GM12878 (cell line): ENCODE data around the gene GARIN3. TPM values are rescaled to one million over a fixed set of nuclear protein-coding genes. Genes with fewer than 3 reads are reported as not detected.

Source experiments
- CREM ChIP-seq: IDR thresholded peaks from 2 replicates; pipeline ENCODE4 v1.6.1; 2014; ENCODE audit warnings: antibody characterized with exemption, low read depth
- NFYB ChIP-seq: IDR thresholded peaks from 2 replicates; pipeline ENCODE4 v1.6.1; 2011; ENCODE audit warnings: low read depth, mild to moderate bottlenecking, low read length, improper control_type of control experiment, moderate library complexity; ENCODE audit not compliant: insufficient read depth
- TAF1 ChIP-seq: IDR thresholded peaks from 2 replicates; pipeline ENCODE4 v1.6.1; 2011; ENCODE audit warnings: mild to moderate bottlenecking, low read depth, low read length, borderline replicate concordance
- polyA plus RNA-seq, 11 experiments: library from polyadenylated mRNA; depleted of rRNA in 4 of 11; unstranded in 6 of 11; stranded (reverse) in 5 of 11; fragments of >200 nt; fragmentation: Nextera tagmentation in 4 of 11; fragmentation: Illumina TruSeq in 1 of 11; extraction: Ambion mirVana in 4 of 11; extraction: Trizol in 1 of 11; gene quantifications; 1 replicate in 1 of 11; 2 replicates in 10 of 11; pipeline versions ENCODE4 v1.2.1 to v1.2.3, GENCODE V29; 2011 to 2016; ENCODE audit warnings: inconsistent platforms in 2 of 11, missing spikeins in 2 of 11, low read depth in 1 of 11
- total RNA-seq, 4 experiments: library from RNA; depleted of rRNA in 3 of 4; stranded (reverse); fragments of >200 nt in 3 of 4; fragmentation: Illumina TruSeq in 1 of 4; extraction: Trizol in 1 of 4; gene quantifications; 2 replicates each; pipeline versions ENCODE4 v1.2.1 to v1.2.3, GENCODE V29; 2013 to 2021
- TF ChIP-seq, protein P1 (sequence below): fragments of 450-650 bp; IDR thresholded peaks from 2 replicates; pipeline ENCODE4 v1.6.1; 2017; ENCODE audit warnings: antibody characterized with exemption, mild to moderate bottlenecking, moderate library complexity
- TF ChIP-seq, protein P2 (sequence below): fragments of 450-650 bp; formaldehyde crosslinking; IDR thresholded peaks from 2 replicates; pipeline ENCODE4 v1.4.0; 2020; ENCODE audit warnings: mild to moderate bottlenecking, moderate library complexity

The GARIN3 gene
- total and polyA plus RNA-seq, 10 of the 15 experiments (the other 5 are each of a cell fraction or from before 2014, with no cell fraction given), result 0.15 TPM; not detected in 9

DNA sequence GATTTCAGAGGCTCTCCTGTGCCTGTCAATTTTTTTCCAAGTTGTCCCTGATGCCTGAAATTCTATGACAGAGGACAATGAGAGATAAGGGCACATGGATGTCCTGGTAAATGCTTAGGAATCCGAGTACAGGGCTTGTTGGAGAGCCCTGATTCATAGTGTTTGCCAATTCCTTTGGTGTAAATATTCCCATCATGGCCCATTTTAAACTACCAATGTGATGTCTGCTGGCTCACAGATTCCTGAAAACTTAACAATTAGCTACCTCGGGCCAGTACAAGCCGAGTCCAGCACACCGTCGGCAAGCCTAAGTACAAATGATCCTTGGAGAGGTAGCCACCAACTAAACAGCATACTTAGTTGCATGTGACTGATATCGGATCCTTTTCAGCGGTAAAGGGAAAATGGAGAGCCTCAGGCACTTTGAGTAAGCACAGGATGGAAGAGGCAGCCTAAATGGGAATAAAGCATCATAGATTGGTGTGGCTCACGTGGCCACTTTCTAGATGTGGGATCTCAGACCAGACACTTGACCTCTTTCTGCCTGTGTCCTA is 18.1 kb upstream of the GARIN3 start (continued):
- TF ChIP-seq TAF1, result no peak
- TF ChIP-seq, protein P1, sequence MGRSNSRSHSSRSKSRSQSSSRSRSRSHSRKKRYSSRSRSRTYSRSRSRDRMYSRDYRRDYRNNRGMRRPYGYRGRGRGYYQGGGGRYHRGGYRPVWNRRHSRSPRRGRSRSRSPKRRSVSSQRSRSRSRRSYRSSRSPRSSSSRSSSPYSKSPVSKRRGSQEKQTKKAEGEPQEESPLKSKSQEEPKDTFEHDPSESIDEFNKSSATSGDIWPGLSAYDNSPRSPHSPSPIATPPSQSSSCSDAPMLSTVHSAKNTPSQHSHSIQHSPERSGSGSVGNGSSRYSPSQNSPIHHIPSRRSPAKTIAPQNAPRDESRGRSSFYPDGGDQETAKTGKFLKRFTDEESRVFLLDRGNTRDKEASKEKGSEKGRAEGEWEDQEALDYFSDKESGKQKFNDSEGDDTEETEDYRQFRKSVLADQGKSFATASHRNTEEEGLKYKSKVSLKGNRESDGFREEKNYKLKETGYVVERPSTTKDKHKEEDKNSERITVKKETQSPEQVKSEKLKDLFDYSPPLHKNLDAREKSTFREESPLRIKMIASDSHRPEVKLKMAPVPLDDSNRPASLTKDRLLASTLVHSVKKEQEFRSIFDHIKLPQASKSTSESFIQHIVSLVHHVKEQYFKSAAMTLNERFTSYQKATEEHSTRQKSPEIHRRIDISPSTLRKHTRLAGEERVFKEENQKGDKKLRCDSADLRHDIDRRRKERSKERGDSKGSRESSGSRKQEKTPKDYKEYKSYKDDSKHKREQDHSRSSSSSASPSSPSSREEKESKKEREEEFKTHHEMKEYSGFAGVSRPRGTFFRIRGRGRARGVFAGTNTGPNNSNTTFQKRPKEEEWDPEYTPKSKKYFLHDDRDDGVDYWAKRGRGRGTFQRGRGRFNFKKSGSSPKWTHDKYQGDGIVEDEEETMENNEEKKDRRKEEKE, result no peak
- TF ChIP-seq, protein P2, sequence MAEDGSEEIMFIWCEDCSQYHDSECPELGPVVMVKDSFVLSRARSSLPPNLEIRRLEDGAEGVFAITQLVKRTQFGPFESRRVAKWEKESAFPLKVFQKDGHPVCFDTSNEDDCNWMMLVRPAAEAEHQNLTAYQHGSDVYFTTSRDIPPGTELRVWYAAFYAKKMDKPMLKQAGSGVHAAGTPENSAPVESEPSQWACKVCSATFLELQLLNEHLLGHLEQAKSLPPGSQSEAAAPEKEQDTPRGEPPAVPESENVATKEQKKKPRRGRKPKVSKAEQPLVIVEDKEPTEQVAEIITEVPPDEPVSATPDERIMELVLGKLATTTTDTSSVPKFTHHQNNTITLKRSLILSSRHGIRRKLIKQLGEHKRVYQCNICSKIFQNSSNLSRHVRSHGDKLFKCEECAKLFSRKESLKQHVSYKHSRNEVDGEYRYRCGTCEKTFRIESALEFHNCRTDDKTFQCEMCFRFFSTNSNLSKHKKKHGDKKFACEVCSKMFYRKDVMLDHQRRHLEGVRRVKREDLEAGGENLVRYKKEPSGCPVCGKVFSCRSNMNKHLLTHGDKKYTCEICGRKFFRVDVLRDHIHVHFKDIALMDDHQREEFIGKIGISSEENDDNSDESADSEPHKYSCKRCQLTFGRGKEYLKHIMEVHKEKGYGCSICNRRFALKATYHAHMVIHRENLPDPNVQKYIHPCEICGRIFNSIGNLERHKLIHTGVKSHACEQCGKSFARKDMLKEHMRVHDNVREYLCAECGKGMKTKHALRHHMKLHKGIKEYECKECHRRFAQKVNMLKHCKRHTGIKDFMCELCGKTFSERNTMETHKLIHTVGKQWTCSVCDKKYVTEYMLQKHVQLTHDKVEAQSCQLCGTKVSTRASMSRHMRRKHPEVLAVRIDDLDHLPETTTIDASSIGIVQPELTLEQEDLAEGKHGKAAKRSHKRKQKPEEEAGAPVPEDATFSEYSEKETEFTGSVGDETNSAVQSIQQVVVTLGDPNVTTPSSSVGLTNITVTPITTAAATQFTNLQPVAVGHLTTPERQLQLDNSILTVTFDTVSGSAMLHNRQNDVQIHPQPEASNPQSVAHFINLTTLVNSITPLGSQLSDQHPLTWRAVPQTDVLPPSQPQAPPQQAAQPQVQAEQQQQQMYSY (CRISPR knock-in tag), result no peak
- no peak for TF ChIP-seq NFYB
- TF ChIP-seq CREM, result no peak
